K562 (cell line): Measurements from ENCODE around the gene AIG1. TPM values are rescaled to one million over a fixed set of nuclear protein-coding genes. Genes with fewer than 3 reads are reported as not detected.

Experiments
- ATAC-seq: fragments of 200-7000 bp; cut with Tn5 transposase; 3 replicates; pipeline ENCODE4 v1.9.1; 2020; ENCODE audit warnings: moderate library complexity
- BruUV-seq: library from RNA; stranded (reverse); fragments of 400-500 nt; replicated peaks from 2 replicates; lab custom pipeline; 2021; lab: Mats Ljungman, UMichigan
- CTCF ChIA-PET: fragments of 300-600 bp; formaldehyde crosslinking; extraction: SDS; loops from one replicate; lab custom pipeline; 2021; ENCODE audit warnings: low intra/inter-chr PET ratio; lab: Yijun Ruan, JAX
- POLR2A ChIA-PET: fragments of 300-600, 350-650 bp; sonication (Branson Sonifier 250); formaldehyde crosslinking; extraction: SDS; loops from one replicate; lab custom pipeline; 2021; ENCODE audit warnings: antibody characterized with exemption, inconsistent platforms; lab: Yijun Ruan, JAX
- DNase-seq, 4 experiments: peaks; one replicate each; pipeline versions ENCODE4 v3.0.0 to v3.0.0-alpha.2; 2011 to 2018; ENCODE audit warnings: low spot score in 3 of 4, mixed read lengths in 3 of 4; ENCODE audit errors: extremely low read depth in 1 of 4
- FAIRE-seq: peaks from 2 replicates; lab custom pipeline; 2011; peaks lifted over from hg19 to GRCh38; lab: Jason Lieb, UNC
- H2AFZ ChIP-seq: 2 replicates; pipeline ENCODE4 v1.6.0; 2011; ENCODE audit warnings: low read depth, low read length, control low read depth, inconsistent platforms
- H3K27ac ChIP-seq: fragments of 200-600 bp; 3 replicates; pipeline ENCODE4 v1.8.0; 2011; ENCODE audit warnings: low read depth, mild to moderate bottlenecking, control low read depth, inconsistent platforms, low read length, moderate library complexity, mixed read lengths; ENCODE audit errors: extremely low read depth
- H3K27me3 ChIP-seq, 2 experiments: fragments of 300-600 bp in 1 of 2; 2 replicates in 1 of 2; 3 replicates in 1 of 2; pipeline versions ENCODE4 v1.6.0 to v1.8.0; 2011; ENCODE audit warnings: inconsistent platforms in 2 of 2, low read length in 2 of 2, mild to moderate bottlenecking in 1 of 2, mixed read lengths in 1 of 2, moderate library complexity in 1 of 2; ENCODE audit not compliant: control insufficient read depth in 2 of 2, insufficient read depth in 2 of 2
- H3K36me3 ChIP-seq: fragments of 300-600 bp; 3 replicates; pipeline ENCODE4 v1.8.0; 2011; ENCODE audit warnings: mild to moderate bottlenecking, low read length, inconsistent platforms; ENCODE audit not compliant: control insufficient read depth, insufficient read depth
- H3K4me1 ChIP-seq, 2 experiments: fragments of 200-600 bp in 1 of 2; replicated peaks in 1 of 2; 2 replicates in 1 of 2; 3 replicates in 1 of 2; pipeline versions ENCODE4 v1.5.1 to v1.8.0; 2011; ENCODE audit warnings: inconsistent platforms in 2 of 2, low read length in 2 of 2, mild to moderate bottlenecking in 1 of 2, mixed read lengths in 1 of 2, moderate library complexity in 1 of 2; ENCODE audit not compliant: control insufficient read depth in 2 of 2, insufficient read depth in 2 of 2
- H3K4me2 ChIP-seq: 2 replicates; pipeline ENCODE4 v1.6.1; 2011; ENCODE audit warnings: low read length, control low read depth, inconsistent platforms, mixed read lengths; ENCODE audit not compliant: insufficient read depth
- H3K4me3 ChIP-seq: fragments of 200-600 bp; sonication (generic), shearing (Covaris generic); 2 replicates; pipeline ENCODE4 v1.5.1; 2016; ENCODE audit warnings: control low read depth, inconsistent platforms
- H3K79me2 ChIP-seq: fragments of 200-600 bp; 3 replicates; pipeline ENCODE4 v1.8.0; 2011; ENCODE audit warnings: low read length, inconsistent platforms; ENCODE audit not compliant: control insufficient read depth, insufficient read depth
- H3K9ac ChIP-seq, 2 experiments: 2 replicates each; pipeline versions ENCODE4 v1.6.0 to v1.6.1; 2011; ENCODE audit warnings: low read depth in 2 of 2, low read length in 2 of 2, control low read depth in 1 of 2, inconsistent platforms in 1 of 2, mild to moderate bottlenecking in 1 of 2, mixed read lengths in 1 of 2; ENCODE audit not compliant: insufficient read depth in 1 of 2
- H3K9me1 ChIP-seq: one replicate; pipeline ENCODE4 v1.6.0; 2011; ENCODE audit warnings: inconsistent platforms, mild to moderate bottlenecking, low read length, moderate library complexity; ENCODE audit not compliant: control insufficient read depth, insufficient read depth
- H3K9me3 ChIP-seq: replicated peaks from 2 replicates; pipeline ENCODE4 v1.5.1; 2011; ENCODE audit warnings: low read depth, low read length, inconsistent platforms; ENCODE audit not compliant: control insufficient read depth, insufficient read depth
- H4K20me1 ChIP-seq: replicated peaks from 2 replicates; pipeline ENCODE4 v1.6.1; 2011; ENCODE audit warnings: low read length, inconsistent platforms, mixed read lengths; ENCODE audit not compliant: control insufficient read depth, insufficient read depth
- CREM ChIP-seq: IDR thresholded peaks from 2 replicates; pipeline ENCODE4 v1.6.1; 2014; ENCODE audit warnings: antibody characterized with exemption, low read depth
- ELF1 ChIP-seq: fragments of 200-800 bp; sonication (Bioruptor generic); IDR thresholded peaks from 2 replicates; pipeline ENCODE4 v1.6.1; 2016; ENCODE audit warnings: missing genetic modification characterization, missing compliant biosample characterization
- FUS ChIP-seq: fragments of 200-400 bp; formaldehyde crosslinking; optimal IDR thresholded peaks from 2 replicates; pipeline ENCODE3; 2017; ENCODE audit warnings: low read depth, low read length
- KDM1A ChIP-seq, 2 experiments: fragments of 450-650 bp; IDR thresholded peaks; 2 replicates each; pipeline ENCODE4 v1.6.1; 2016; ENCODE audit warnings: mild to moderate bottlenecking in 2 of 2
- NR2C2 ChIP-seq, 2 experiments: fragments of 200-800 bp in 1 of 2; sonication (Bioruptor generic) in 1 of 2; sonication (generic) in 1 of 2; formaldehyde crosslinking in 1 of 2; IDR thresholded peaks; 2 replicates each; pipeline versions ENCODE4 v1.6.1 to v1.8.0; 2016 to 2022; ENCODE audit warnings: mild to moderate bottlenecking in 1 of 2, missing compliant biosample characterization in 1 of 2, missing genetic modification characterization in 1 of 2, missing genetic modification reagents in 1 of 2
- SPI1 ChIP-seq: IDR thresholded peaks from 2 replicates; pipeline ENCODE4 v1.6.1; 2011; ENCODE audit warnings: low read depth, low read length, control low read depth, borderline replicate concordance
- TRIM24 ChIP-seq, 2 experiments: fragments of 450-650 bp; IDR thresholded peaks; 2 replicates each; pipeline ENCODE4 v1.6.1; 2016
- ZBTB11 ChIP-seq, 3 experiments: fragments of 200-800 bp in 1 of 3; fragments of 250-450 bp in 1 of 3; fragments of 450-650 bp in 1 of 3; sonication (Bioruptor Pico) in 1 of 3; sonication (Bioruptor generic) in 1 of 3; formaldehyde crosslinking in 1 of 3; IDR thresholded peaks; 2 replicates each; pipeline versions ENCODE4 v1.6.1 to v1.8.0; 2016 to 2022; ENCODE audit warnings: mild to moderate bottlenecking in 2 of 3, missing genetic modification characterization in 2 of 3, missing compliant biosample characterization in 1 of 3, moderate library complexity in 1 of 3
- ZNF407 ChIP-seq: fragments of 450-650 bp; IDR thresholded peaks from 2 replicates; pipeline ENCODE4 v1.6.1; 2016; ENCODE audit warnings: low read depth
- WGBS: fragments of 100-300 bp; shearing (Covaris generic); methylation state at CpG from one replicate; pipeline ENCODE4 v1.1.6; 2016; ENCODE audit warnings: low coverage, mixed read lengths; ENCODE audit not compliant: insufficient coverage; ENCODE audit errors: missing lambda C conversion rate; 5-methylcytosine and 5-hydroxymethylcytosine counted together
- in situ Hi-C: fragments of 300-500 bp; cut with MboI; formaldehyde crosslinking; loops from 4 replicates; pipeline ENCODE4 v1.15.0; 2018; ENCODE audit warnings: inconsistent platforms, mixed read lengths
- intact Hi-C: fragments of 100-400 bp; cut with micrococcal nuclease; formaldehyde crosslinking; loops from 2 replicates; pipeline ENCODE4 v1.14.2; 2022
- polyA plus RNA-seq, 8 experiments: library from polyadenylated mRNA; depleted of rRNA in 4 of 8; stranded (reverse) in 5 of 8; unstranded in 3 of 8; fragments of >200 nt; fragmentation: Nextera tagmentation in 2 of 8; fragmentation: Illumina TruSeq in 1 of 8; extraction: Ambion mirVana in 2 of 8; extraction: Trizol in 1 of 8; gene quantifications; 2 replicates each; pipeline versions ENCODE4 v1.2.1 to v1.2.3, GENCODE V29; 2011 to 2014; ENCODE audit warnings: inconsistent platforms in 1 of 8, missing spikeins in 1 of 8
- total RNA-seq, 7 experiments: library from RNA; depleted of rRNA in 6 of 7; stranded (reverse); fragments of >200 nt in 6 of 7; fragmentation: Illumina TruSeq in 2 of 7; extraction: Trizol in 2 of 7; gene quantifications; 2 replicates each; pipeline versions ENCODE4 v1.2.1 to v1.2.3, GENCODE V29; 2011 to 2021; ENCODE audit warnings: low replicate concordance in 1 of 7

Gene AIG1
- total and polyA plus RNA-seq, 9 of the 15 experiments (the other 6 are each of a cell fraction or from before 2014, with no cell fraction given): 74.8 to 333 (median 127) TPM

GRCh38 chr6:143098054-143098671, 37.5 kb downstream of the AIG1 start:
- WGBS: 2% methylated on average over 2 of the region's 2 CpGs
- Histone ChIP-seq H3K9me1 (no peaks in the 10 kb centered on the region), H3K9me3 (no peaks in the 10 kb centered on the region), H3K27me3 (no peaks in the 10 kb centered on the region), H3K79me2 (no peaks in the 10 kb centered on the region; the same call in 2 of the 3 replicates), H3K36me3 (no peaks in the 10 kb centered on the region), H2AFZ (no peak overlapping the region), H3K27ac (no peak overlapping the region), H3K4me2 (no peak overlapping the region), H3K4me3 (no peak overlapping the region), H3K4me1 (no peaks in the 10 kb centered on the region; a peak in 1 of 5 replicates), H3K9ac (no peak overlapping the region), H4K20me1 (no peaks in the 10 kb centered on the region)
- ChIA-PET CTCF (no interaction called here), POLR2A (interaction anchor here (0.6 to 1.2 kb wide), 3 partner anchors 12 to 510 kb away, joined by 3 read pairs; no protein-coding TSS in a partner anchor)
- peak; percentile 76 for ATAC-seq
- intact Hi-C loops (no loop called here), in situ Hi-C loops (no loop called here)
- DNase-seq: peak in 1 of 4 experiments; percentile 15
- no TSS peak for BruUV-seq
- no peak for FAIRE-seq
- peak; percentile 70 for TF ChIP-seq CREM
- no peak for TF ChIP-seq NR2C2 (CRISPR knock-in tag; IDR thresholded peaks at IDR 0.05)
- TF ChIP-seq NR2C2 (tag; IDR thresholded peaks at IDR 0.05): peak; percentile 67; the same call in 1 of the 2 replicates
- no peak for TF ChIP-seq FUS
- peak; percentile 92 for TF ChIP-seq SPI1
- TF ChIP-seq KDM1A (IDR thresholded peaks at IDR 0.05): peak; percentile 95 to 96
- no peak for TF ChIP-seq ZNF407
- TF ChIP-seq ELF1 (tag): peak; percentile 52; the same call in 1 of the 2 replicates
- TF ChIP-seq TRIM24 (IDR thresholded peaks at IDR 0.05): no peak
- 0 out of 6 replicates have a peak, but pooled peaks of 1 of the 3 experiments have one; percentile 19 for TF ChIP-seq ZBTB11 (CRISPR knock-in tag; IDR thresholded peaks at IDR 0.05)
